ENCODE data around the gene ESRRG.

DNA sequence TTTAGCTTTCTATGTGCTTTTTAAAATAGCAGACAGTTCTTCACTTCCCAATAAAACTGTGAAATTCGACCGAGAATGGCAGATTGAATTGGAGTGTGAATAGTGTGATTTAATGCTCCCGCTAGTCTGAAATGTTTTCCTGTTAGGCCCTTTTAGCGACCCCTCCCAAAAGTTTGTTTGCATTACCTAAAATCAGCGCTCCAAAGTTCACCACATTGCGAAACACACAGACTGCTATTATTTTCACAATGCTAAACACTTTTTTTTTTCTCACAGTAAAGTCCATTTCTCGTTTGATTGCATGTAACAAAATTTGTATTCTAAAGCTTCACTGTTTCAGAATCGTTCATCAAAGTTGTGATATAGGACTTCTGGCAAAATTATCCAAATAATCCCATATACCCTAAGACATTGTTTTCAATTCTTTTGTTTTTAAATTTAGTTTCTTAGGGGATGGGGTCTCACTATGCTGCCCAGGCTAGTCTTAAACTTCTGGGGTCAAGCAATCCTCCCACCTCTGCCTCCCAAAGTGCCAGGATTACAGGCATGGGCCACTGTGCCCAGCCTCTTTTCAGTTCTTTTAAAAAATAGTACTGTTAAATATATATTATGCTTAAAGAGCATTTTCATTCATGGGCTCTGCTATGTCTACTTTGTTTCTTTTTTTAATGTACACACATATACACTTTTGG, 223.5 kb downstream of the ESRRG start:
- TF ChIP-seq EZH2 (IDR thresholded peaks at IDR 0.05) (no peak), POLR2AphosphoS5 (IDR thresholded peaks at IDR 0.05; ENCODE audit: borderline replicate concordance, low read depth, low read length) (no peak)
